GM21737 (cell line): ENCODE results near the gene C1QTNF7.

Experiments used
- ATAC-seq: cut with Tn5 transposase; IDR thresholded peaks from one replicate; pipeline ENCODE4 v1.9.1; 2021; ENCODE audit warnings: mild to moderate bottlenecking, moderate library complexity; ENCODE audit not compliant: unreplicated experiment

Gene C1QTNF7, protein sequence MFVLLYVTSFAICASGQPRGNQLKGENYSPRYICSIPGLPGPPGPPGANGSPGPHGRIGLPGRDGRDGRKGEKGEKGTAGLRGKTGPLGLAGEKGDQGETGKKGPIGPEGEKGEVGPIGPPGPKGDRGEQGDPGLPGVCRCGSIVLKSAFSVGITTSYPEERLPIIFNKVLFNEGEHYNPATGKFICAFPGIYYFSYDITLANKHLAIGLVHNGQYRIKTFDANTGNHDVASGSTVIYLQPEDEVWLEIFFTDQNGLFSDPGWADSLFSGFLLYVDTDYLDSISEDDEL

DNA sequence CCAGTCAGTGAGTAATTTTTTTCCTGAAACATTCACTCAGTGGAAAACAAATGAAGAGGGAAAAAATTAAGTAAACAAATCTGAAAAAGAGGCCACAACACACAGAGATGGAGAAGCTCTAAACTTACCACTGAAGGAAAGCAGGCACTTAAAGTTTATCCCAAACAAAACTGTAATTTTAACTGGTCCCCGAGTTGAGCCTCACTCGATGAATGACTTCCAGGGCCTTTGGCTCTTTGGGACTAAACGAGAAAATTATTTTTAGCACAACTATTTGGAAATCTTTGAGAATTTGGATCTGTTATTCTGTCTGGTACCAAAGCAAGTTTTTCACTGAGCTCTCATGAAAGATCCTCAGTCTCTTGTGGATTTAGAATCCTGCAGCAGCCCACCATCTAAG, at the start of gene C1QTNF7:
Gene C1QTNF7, plus strand, starts transcription at position 333 of the 400 bp plus-strand sequence. CDS start 7,711 bp downstream, outside the sequence.
- no peak for ATAC-seq

DNA sequence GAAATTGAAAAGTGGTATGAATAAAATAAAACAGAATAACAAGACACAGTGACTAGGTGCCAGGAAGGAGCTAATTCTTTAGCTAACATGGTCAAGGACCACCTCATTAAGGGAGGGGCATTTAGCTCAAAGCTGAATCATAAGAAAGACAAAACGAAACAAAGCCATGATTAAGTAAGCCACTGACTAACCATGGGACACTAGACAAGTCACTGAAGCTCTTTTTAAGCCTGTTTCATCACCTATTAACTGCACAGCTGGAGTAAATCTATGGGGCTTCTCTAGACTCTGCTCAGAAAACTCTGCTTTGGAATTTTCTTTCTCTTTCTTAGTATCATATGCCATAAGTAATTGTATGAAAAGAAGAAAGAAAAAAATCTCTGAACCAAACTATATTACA, 49.8 kb upstream of the C1QTNF7 start:
- ATAC-seq, result no peak

DNA sequence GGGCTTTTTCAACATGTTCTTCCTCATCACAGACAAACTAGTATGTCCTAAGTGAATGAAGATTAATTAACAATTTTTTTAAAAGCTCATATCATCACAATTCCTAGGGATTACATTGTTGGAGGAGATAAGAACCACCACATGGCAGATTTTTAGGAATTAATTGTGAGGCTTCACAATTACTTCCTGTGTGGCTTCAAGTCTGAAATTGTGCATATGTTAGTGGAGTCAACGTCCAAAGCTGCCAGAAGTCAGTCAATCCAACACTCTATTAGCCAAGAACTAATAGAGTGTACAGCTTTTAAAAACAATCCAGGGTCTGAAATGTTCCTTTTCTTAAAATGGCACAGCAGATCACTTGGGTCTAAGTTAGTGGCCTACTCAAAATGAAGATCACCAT, 49.3 kb upstream of the C1QTNF7 start:
- ATAC-seq, result no peak

DNA sequence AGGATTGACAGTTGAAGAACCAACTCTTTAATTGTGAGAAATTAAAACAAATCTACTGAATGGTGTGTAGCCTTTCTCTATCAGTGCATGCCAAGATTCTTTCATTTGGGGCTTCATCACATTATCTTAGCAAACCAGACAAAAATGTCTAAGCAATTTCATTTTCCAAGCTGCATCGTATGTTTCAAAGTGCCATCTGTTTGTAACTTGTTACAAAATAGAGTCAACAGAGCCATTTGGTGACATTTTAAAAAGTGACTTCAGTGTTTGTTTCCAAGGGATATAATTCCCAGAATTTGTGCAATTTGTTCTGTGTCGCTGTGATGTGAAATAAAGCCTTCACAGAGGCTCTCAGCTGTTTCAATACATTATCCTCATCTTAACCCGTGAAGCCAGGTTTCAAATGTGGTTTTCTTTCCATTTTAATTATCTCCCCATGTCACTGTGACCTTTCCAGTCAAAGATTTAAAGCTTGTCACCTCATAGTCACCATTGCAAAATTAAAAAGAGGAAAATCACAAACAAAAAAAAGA, 46.0 kb upstream of the C1QTNF7 start:
- no peak for ATAC-seq

DNA sequence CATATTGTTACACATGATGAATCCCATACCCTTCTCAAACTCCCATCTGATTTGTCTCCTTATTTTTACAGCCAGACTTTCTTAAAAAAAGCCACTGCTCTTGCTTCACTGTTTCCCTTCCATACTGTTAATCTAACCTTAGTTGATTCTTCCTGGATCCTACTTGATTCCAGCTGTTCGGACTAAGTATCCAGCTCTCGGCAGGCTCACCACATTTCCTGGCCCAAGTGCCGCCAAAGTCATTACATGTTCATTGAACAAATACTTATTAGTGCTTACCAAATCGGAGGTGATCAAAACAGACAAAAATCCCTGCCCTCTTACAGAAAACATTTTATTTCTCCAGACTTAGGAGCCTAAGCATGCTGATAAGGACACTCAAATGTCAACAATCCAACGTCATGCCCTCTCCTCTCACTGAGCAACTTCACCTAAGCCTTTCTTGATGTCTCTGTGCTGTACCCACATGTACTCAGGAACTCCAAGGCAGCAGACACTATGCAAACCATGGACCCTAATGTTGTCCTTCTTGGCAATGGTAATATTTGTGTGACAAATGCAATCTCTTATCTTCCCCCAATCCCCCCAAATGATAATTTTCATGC, 45.1 kb upstream of the C1QTNF7 start:
- no peak for ATAC-seq

DNA sequence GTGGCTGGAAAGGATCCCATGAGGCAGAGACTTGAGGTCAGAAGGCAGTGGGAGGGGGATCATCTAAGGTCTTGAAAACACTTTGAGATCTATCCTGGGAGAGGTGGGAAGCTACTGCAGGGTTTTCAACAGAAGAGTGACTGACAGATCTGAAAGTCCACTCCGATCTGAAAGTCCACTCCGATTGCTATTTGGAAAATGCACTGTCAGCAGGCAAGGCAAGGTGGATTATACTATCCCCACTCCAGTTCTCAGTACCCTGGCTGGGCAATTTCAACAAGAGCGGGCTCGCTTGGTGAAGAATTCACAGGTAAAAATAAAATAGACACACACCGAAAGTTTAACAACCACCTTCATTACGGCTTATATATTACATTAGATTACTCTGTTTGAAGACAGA, 42.3 kb upstream of the C1QTNF7 start:
- ATAC-seq, result no peak

DNA sequence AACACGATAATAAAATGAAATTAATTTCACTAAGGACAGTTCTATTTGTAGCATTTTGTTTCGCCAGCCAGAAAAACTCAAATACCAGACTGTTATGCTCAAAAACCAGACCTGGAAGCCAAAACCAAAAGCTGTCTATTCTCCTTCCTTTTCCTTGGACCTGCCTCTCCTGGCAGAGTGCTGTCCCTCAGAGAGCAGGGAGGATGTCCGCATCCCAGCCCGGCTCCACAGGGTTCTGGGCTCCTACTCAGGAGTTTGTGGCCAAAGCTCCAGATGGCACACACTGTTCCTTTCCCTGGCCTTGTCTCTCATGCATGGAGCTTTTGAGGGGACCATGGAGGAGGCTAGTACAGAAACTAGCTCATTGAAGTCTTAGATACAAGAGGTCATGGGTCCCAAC, 41.9 kb upstream of the C1QTNF7 start:
- no peak for ATAC-seq

DNA sequence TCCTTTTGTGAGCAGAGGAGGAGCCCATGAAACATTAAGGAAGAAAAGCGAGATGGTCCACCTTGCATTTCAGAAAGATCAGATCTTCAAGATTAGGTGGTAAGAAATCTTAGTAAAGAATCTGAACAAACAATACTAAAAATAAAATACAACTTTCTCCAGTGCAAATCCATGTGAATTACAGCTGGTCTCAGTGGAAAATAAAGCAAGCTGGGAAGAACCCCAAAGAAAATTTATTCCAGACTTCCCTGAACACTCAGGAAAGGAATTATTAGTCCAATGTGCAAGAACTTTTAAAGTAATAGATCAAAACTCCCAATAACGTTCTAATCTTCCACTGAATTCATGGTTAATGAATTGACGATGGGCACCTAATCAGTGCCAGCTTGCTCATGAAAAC, 37.3 kb upstream of the C1QTNF7 start:
- ATAC-seq, result no peak

DNA sequence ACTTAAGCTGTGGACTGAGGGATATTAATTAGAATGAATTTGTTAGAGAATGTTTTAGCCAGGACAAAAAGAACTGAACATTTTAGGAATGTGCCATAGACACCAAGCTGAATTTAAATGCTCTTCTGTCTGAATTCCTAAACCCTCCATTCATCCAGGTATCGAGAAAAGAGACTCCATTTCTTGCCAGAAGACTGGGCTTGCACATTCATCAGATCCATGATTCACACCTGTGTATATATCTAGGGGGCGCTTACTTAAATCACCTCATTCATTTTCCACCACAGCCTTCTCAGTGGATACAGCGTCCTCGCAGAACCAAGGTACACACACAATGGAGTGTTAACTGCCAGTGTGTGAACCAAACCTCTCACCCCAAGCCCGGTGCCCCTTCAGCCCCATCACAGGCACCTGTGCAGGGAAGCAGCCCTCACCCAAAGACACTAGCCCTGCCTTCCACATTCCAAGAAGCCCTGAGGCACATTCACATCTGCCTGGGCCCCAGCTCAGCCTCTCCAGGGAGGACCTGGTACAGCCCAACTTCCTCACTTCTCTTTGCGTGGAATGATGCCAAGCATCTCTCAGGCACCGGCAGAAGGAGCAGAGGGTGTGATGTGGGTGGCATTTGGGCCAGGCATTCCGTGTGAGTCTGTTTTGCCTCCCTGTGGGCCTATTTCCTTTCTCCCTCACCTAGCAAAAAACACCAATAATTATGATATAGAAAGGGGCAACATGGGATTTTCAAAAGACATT, 35.6 kb upstream of the C1QTNF7 start:
- ATAC-seq, result no peak

DNA sequence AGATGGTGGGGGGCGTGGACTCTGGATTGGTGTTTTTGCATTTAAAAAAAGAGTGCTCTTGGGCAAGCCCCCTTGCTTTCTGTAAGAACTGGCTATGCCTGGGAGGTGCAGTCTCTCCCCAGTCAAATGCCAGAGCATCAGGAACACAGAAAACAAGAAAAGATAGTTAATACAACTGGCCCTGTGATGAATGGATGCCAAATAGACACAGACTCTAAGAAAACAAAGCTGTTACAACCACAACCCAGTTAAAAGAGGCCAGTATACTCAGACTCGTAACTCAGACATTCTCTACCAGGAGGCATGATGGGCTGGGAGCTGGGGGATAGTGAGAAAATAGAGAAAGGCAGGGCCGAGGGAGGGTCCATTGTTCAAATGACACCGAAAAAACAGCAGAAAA, 32.5 kb upstream of the C1QTNF7 start:
- no peak for ATAC-seq

DNA sequence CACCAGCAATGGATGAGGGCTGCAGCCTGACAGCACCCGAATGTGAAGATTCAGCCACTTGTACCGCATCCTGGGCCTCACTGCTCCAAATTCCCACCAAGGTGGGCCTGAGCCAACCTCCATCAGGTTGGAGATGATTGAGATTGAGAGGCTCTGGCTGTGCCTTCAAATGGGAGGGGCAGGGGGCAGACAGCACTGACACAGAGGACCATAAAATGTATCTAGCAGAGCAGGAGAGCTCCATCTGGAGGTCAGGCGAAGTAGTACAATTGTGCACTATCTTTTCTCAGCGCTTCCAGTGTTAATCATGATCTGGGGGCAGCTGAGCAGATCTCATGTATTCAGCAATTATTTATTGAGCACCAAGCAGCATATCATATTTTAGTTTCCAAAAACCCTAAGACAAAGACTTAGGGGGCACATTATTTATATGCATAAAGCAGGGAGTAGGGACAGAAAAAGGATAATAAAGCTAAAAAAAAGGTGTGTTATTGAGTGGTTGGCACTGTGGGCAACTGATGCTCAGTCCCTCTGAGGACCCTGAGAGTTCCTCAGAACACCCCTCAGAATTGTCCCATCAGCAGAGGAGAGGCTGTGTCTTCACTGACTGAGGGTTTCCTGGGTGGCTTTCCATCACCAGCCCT, 31.6 kb upstream of the C1QTNF7 start:
- ATAC-seq, result peak; percentile 60

DNA sequence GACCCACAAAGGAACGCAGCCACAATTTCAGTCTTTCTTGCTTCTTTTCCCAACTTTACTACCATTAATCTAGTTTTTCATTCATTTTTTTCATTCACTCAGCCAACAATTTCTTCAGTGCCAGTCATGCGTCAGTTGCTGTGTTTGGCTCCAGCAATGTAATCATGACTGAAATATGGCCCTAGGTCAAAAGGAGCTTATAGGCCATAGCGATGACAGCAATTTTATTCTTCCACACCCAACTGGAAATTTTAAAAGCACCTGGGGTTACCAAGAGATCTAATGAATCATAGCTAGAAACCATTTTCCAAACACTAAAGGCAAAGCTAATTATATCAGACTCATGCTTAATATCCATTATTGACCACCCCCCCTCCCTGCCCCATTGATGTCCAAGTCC, 29.8 kb upstream of the C1QTNF7 start:
- ATAC-seq, result no peak

DNA sequence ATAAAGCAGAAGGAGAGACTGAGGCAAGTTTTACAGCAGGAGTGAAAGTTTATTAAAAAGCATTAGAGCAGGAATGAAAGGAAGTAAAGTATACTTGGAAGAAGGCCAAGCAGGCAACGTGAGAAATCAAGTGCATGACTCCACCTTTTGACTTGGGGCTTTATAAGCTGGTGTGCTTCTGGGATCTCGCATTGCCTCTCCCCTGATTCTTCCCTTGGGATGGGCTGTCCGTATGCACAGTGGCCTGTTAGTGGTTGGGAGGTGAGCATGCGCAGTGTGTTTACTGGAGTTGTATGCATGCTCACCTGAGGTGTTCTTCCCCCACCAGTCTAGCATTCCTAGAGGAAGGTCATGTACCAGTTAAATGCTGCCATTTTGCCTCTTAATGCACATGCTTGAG, 29.1 kb upstream of the C1QTNF7 start:
- ATAC-seq, result no peak

DNA sequence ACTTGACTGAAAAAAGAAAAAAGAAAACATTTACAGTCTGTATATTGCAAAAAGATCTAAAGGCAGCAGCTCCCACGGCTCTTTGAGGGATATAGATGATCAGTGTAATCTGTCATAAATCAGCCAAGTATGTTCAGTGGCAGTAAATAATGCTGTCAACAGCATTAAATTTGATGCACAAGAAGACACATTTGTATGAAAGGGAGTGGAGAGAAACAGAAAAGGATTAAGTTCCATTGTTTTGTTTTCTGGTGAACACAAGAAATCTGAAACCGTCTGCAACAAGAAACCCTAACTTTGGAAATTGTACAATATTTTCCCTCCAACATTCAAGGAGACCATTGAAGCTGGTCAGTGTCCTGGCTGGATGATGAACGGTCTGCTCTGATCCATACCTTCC, 27.6 kb upstream of the C1QTNF7 start:
- no peak for ATAC-seq

DNA sequence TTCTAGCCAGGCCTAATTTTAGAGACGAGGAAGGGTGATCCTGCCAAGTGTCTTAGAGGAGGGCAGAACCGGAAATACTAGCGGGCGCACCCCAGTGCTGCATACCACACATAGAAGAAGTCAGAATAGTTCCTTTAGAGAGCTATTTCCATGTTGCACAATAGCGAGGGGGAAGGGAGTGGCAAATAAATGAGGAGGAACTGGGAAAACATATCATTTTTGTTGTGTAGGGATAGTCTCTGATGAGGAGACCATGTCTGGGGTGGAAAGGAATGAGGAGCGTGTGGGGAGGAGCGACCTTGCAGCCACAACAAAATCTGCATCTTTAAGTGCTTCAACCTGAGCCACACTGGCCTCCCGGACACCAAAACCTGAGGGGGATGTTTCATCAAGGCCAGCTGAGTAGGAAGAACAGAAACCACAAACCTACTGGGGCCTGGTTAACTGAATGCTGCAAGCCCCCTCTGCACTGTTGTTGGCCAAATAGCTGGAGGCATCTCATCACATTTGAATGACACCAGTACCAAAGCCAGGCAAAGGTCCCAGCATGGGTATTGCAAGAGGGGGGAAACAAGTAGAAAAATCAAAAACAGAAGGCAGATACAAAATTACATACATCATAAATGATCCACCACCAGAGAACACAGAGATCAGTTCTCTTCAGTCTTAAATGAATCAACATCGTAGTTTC, 26.7 kb upstream of the C1QTNF7 start:
- peak; percentile 47 for ATAC-seq

DNA sequence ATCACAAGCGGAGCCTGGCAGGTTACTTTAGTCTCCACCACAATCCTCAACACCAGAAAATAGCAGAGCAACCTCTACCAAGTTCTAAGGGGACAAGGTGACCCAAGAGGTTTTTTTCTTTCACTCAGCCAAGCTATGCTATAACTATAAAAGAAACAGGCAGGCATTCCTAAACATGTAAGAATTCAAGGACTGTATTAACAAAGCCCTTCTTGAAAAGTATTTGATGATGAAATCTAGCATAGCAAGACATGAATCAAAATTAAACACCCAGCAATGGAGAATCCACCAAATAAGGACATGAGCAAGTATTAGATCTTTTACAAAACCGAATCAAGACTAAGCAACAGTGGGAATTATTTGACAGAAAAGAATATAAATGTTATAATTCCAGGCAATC, 25.7 kb upstream of the C1QTNF7 start:
- no peak for ATAC-seq

DNA sequence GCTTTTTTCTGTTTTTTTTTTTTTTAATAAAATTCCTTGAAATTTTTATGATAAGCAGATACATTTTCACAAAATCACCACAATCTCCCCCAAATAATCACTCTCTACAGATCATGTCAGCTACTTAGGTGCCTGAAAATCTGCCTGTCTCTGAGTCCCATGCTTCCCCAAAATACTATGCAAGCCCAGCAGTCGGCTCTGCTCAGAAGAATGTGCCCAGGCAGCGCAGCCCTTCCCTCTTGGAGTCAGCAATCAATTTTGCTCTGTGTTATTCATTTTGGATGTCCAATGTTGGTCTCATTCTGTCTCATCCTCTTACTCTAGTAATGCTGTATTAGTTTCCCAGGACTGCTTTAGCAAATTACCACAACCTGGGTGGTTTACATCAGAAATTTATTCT, 24.9 kb upstream of the C1QTNF7 start:
- no peak for ATAC-seq

DNA sequence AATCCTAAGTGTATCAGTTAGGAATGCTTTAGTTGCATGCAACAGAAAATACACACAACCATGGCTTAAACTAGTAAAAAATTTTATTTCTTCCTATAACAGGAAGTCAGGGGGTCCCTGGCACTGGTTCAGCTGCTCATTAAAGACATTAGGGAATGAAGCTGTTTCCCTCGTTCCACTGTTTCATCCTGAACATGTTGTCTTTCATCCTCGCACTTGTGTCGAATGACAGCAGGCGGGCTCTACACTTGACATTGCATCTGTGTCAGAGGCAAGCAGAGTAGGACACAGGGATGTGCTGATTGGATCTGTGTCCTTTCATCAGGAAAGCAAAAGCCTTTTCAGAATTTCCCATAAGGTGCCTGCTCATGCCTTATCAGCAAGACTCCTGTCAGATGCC, 22.8 kb upstream of the C1QTNF7 start:
- no peak for ATAC-seq

DNA sequence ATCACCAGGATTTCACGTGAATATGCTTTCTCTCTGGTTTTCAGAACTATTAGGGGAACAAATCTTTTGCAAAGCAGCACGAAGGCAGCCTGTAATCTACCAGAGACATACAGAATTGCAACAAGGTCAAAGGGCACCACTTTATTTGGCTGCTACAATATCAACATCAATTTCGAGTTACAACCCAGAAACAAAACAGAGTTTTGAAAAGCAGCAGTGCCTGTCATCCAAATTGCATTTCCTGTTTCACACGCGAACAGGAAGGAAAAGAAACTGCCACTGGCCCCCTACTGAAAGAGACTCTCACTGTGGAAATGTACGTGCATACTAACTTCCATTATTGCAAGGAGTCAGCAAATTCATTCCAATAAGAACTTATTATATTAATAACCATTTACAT, 17.1 kb upstream of the C1QTNF7 start:
- no peak for ATAC-seq

DNA sequence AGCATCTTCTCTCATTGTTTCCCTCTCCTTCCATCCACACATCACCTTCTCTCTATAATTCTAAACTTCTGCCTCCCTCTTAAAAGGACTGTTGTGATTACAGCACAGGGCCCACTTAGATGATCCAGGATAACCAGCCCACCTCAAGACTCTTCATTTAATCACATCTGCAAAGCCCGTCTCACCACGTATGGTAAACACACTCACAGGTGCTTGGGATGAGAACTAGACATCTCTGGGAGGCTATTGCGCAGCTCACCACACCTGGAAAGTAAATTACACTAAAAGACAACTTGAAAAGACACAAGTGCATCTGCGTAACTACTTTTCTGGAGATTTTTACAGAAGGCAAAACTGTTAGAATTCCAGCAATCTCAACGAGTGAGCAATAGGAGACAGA, 15.4 kb upstream of the C1QTNF7 start:
- no peak for ATAC-seq
